ENCODE measurements around the gene MRAP2. TPM values are rescaled to one million over a fixed set of nuclear protein-coding genes. Genes with fewer than 3 reads are reported as not detected.

Gene MRAP2
- total and polyA plus RNA-seq, 7 donors: 0.04 to 0.42 (median 0.18) TPM; not detected in 1

GRCh38 chr6:84037425-84038089 lies 4.0 kb downstream of the MRAP2 start:
- peaks cover 0 to 28% (median 0%) of the 10 kb centered on the region in 3 donors for H3K27me3 ChIP-seq (ENCODE audit: insufficient read depth in 3 of 3, low read length in 2 of 3)
- no peak overlapping the region for H3K27ac ChIP-seq
- intact Hi-C loops (cut with DNase I): no loop called here
- no peak overlapping the region for H3K4me3 ChIP-seq
- H3K9me3 ChIP-seq: no peaks in the 10 kb centered on the region
- no peak for ATAC-seq
- no peak for DNase-seq
- no peak for TF ChIP-seq CTCF (IDR thresholded peaks at IDR 0.05)
- H3K4me1 ChIP-seq: no peaks in the 10 kb centered on the region
- H3K36me3 ChIP-seq (ENCODE audit: insufficient read depth in 1 of 2, low read depth in 1 of 2): no peaks in the 10 kb centered on the region
- WGBS, 3 donors: 94 to 98% (median 98%) methylated on average over 16 to 24 of the region's 24 CpGs

GRCh38 chr6:84042603-84043002 lies 9.0 kb downstream of the MRAP2 start:
- intact Hi-C loops (cut with DNase I): no loop called here
- ATAC-seq (no peak), DNase-seq (no peak)
- no peak for TF ChIP-seq CTCF (IDR thresholded peaks at IDR 0.05)
- H3K27ac ChIP-seq: no peak overlapping the region
- peaks cover 0 to 6% (median 0%) of the 10 kb centered on the region in 3 donors for H3K27me3 ChIP-seq (ENCODE audit: insufficient read depth in 3 of 3, low read length in 2 of 3)
- H3K9me3 ChIP-seq: no peaks in the 10 kb centered on the region
- H3K4me3 ChIP-seq: no peak overlapping the region
- H3K36me3 ChIP-seq (ENCODE audit: insufficient read depth in 1 of 2, low read depth in 1 of 2): no peaks in the 10 kb centered on the region
- 53 to 65% (median 53%) methylated on average over 1 of the region's 1 CpG for WGBS, 3 donors
- no peaks in the 10 kb centered on the region for H3K4me1 ChIP-seq

- no peaks in the 10 kb centered on the region for H3K4me1 ChIP-seq
- H3K27ac ChIP-seq: no peak overlapping the region
- H3K36me3 ChIP-seq (ENCODE audit: insufficient read depth in 1 of 2, low read depth in 1 of 2): no peaks in the 10 kb centered on the region
- no peak for TF ChIP-seq CTCF (IDR thresholded peaks at IDR 0.05)
- H3K9me3 ChIP-seq: no peaks in the 10 kb centered on the region
- ATAC-seq (no peak), DNase-seq (no peak)
- intact Hi-C loops (cut with DNase I): no loop called here
- no peak overlapping the region for H3K4me3 ChIP-seq
- no peaks in the 10 kb centered on the region for H3K27me3 ChIP-seq (ENCODE audit: insufficient read depth in 3 of 3, low read length in 2 of 3)
- 81 to 93% (median 92%) methylated on average over 1 of the region's 1 CpG for WGBS, 3 donors
These were observed 10.0 kb downstream of the MRAP2 start for GRCh38 chr6:84043555-84043954.

GRCh38 chr6:84046755-84047154 lies 13.2 kb downstream of the MRAP2 start:
- 20 to 80% (median 67%) methylated on average over 1 of the region's 1 CpG for WGBS, 3 donors
- intact Hi-C loops (cut with DNase I): no loop called here

More at GRCh38 chr6:84046755-84047154, 13.2 kb downstream of the MRAP2 start:
- H3K27me3 ChIP-seq (ENCODE audit: insufficient read depth in 3 of 3, low read length in 2 of 3): no peaks in the 10 kb centered on the region
- no peak overlapping the region for H3K27ac ChIP-seq
- no peak overlapping the region for H3K4me3 ChIP-seq
- no peaks in the 10 kb centered on the region for H3K9me3 ChIP-seq
- DNase-seq: no peak
- no peak for TF ChIP-seq CTCF (IDR thresholded peaks at IDR 0.05)
- ATAC-seq: no peak
- no peaks in the 10 kb centered on the region for H3K4me1 ChIP-seq
- H3K36me3 ChIP-seq (ENCODE audit: insufficient read depth in 1 of 2, low read depth in 1 of 2): no peaks in the 10 kb centered on the region

Data from psoas muscle (tissue), 8 donors.